HFF-Myc (cell line): ENCODE data around the gene TRIM46.
"Not testable (repeated sequence)": the region's sequence is repeated elsewhere in the genome, so short reads cannot be mapped to it uniquely, and the experiment has no call there.

Experiments
- DNase-seq: peaks from one replicate; pipeline ENCODE4 v3.0.0-alpha.2; 2011; ENCODE audit warnings: low read depth; ENCODE audit errors: extremely low read depth
- H3K4me3 ChIP-seq: replicated peaks from 2 replicates; pipeline ENCODE4 v1.5.1; 2011; ENCODE audit warnings: low read depth, mild to moderate bottlenecking, control low read depth, low read length
- TF ChIP-seq, protein P1 (sequence below): IDR thresholded peaks from 2 replicates; pipeline ENCODE4 v1.5.1; 2012; ENCODE audit warnings: mild to moderate bottlenecking, low read depth, low read length, control low read depth; ENCODE audit errors: missing control alignments

Gene TRIM46

DNA sequence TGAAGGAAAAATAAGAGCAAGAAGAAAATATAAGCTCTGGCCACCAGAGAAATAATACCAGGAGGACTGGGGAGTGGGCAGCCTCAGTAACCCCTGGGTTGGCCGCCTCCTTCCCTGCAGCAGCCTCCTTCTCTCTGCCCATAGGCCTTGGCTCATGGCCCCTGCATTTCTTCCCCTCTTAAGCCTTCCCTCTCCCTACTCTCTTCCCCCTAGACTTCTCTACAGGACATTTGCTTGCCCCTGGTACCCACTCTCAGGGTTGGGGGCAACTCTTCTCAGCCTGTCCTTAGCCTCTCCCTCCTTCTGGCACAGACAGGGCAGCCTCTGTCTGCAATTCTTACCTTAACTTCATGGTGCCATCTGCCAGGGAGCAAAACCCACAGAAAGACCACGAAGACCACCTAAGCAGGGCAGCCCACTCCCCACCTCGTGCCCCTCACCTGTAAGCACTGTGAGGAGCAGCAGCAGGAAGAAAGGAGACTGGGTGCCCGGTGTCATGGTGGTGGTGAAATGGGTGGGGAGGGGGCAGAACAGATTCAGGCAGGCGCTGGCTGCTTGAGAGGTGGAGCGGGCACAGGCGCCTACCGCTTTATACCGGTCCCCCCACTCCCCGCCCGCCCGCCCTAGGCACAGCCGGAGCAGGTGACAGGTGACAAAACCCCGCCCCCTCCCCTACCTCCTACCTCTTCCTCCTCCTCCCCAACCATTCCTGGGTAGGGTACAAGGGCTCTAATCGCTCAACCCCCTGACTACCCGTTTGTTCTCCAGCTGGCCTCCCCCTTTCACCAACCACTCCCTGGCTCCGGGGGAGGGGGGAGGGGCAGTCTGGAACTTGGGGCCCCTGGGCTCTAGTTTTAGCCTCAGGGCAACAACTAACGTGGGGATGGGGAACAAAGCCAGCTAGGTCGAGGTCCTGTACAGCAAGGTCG lies 19.0 kb downstream of the TRIM46 start:
- DNase-seq, result no peak
- H3K4me3 ChIP-seq, result peak overlapping the region; percentile 54
- TF ChIP-seq, protein P1, sequence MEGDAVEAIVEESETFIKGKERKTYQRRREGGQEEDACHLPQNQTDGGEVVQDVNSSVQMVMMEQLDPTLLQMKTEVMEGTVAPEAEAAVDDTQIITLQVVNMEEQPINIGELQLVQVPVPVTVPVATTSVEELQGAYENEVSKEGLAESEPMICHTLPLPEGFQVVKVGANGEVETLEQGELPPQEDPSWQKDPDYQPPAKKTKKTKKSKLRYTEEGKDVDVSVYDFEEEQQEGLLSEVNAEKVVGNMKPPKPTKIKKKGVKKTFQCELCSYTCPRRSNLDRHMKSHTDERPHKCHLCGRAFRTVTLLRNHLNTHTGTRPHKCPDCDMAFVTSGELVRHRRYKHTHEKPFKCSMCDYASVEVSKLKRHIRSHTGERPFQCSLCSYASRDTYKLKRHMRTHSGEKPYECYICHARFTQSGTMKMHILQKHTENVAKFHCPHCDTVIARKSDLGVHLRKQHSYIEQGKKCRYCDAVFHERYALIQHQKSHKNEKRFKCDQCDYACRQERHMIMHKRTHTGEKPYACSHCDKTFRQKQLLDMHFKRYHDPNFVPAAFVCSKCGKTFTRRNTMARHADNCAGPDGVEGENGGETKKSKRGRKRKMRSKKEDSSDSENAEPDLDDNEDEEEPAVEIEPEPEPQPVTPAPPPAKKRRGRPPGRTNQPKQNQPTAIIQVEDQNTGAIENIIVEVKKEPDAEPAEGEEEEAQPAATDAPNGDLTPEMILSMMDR, result no peak

DNA sequence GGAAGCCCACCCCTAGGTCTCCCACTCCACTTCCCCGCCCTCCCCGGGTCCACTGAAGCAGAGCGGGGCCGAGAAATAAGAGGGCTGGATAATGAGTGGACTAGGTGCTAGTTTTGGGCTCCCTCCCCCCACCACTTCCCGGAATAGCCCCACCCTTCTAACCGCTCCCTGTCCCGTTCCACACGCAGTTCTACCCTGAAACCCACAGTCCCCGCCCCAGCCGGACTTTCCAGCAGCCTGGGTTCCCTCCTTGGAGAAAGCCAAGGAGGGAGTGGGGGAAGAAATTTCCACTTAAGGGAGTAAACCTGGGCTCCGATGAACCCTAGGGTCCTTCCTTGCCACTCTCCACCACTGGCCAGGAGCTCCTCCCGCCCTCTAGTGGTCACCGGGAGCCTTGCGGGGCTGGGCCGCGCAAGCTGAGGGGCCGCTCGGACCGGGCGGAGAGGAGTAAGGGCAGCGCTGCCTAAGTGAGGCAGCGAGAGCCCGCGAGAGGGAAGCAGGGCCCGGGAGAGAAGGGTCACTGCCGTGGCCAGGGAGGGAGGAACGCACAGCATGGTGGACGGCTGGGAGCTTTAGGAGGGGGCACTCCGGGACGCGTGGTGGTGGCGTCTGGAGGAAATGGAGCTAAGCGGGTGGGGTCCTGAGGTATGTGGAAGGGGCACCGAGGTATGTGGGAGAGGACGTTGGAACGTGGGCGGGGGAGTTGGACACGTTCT lies 19.8 kb downstream of the TRIM46 start:
- TF ChIP-seq, protein P1, result peak; percentile 99
- DNase-seq, result peak; percentile 67
- H3K4me3 ChIP-seq, result peak overlapping the region; percentile 54

DNA sequence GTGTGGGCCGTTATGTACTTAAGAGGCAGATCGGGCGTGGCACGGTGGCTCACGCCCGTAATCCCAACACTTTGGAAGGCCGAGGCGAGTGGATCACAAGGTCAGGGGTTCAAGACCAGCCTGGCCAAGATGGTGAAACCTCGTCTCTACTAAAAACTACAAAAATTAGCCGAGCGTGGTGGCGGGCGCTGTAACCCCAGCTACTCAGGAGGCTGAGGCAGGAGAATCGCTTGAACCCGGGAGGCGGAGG lies 20.3 kb downstream of the TRIM46 start:
- peak overlapping the region; percentile 54 for H3K4me3 ChIP-seq
- DNase-seq, result not testable (repeated sequence)

DNA sequence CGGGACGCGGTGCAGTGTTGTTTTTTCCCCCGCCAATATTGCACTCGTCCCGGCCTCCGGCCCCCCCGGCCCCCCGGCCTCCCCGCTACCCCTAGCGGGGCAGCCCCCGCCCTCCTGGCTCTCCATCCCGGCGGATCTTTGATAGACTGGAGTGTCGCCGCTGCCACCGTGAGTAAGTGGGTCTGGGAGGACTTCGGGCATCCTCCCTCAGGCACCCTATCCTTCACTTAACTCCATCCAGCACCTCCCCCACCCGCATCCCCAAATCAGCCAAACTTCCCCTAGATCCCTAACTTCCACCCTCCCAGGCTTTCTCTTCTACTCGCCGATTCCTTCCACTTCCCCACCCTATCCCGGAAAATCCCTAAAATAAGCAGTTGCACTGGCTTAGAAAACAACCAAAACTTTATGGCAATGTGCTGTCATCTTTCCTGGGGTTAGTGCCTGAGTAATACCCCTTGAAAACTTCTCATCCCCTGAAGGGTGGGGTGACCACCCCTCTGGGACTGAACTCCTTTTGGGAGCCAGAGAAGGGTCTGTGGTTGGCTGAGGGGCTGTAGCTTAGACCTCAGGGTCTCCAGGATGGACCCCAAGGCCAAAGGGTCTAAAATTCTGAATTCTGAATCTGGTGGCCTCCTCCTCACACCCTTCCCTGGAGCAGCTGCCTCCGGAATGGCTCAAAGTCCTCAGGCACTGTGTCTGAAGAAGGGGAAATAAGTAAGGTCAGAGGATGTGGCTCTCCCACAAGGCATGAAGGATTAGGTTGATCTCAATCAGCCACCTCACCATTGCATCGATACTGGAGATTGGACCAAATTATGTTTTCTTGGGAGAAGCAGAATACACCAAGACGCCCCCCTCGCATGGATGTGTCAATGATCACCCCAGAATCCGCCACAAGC lies 21.8 kb downstream of the TRIM46 start:
- H3K4me3 ChIP-seq, result peak overlapping the region; percentile 54
- TF ChIP-seq, protein P1, result no peak
- DNase-seq, result no peak

DNA sequence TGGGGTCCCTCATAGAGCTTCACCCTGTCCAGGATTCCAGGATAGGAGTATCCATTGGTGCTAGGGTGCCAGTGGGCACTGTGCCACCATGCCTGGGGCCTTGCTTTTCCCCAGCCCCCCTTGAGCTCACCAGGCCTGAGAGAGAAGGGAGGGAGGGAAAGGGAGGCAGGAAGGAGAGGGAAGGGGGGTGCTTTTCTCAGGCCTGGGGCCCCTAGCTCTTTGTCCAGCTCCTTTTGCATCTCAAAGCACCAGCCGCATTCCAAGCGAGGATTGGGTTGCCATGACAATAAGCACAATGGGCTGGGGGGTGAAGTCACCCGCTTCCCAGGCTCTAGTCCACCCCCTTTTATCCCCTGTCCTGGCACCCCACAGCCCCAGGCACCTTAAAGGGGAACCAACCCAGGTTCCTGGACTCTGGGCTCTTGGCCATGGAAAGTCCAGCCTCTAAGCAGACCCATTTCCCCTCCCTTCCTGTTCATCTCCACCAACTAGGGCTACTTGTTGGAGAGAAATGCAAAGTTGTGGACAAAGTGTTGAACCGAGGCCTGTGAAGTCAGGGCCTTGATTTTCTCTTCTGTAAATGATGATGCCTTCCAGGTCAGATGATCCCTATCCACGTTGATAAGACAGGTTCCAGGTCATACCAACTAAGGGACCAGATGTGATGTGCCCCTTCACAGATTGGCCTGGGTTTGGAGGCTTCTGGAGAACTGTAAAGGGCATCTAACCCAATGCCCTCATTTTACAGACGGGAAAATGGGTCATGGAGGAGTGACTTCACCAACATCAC lies 22.6 kb downstream of the TRIM46 start:
- peak overlapping the region; percentile 54 for H3K4me3 ChIP-seq
- DNase-seq, result no peak
- TF ChIP-seq, protein P1, result no peak

DNA sequence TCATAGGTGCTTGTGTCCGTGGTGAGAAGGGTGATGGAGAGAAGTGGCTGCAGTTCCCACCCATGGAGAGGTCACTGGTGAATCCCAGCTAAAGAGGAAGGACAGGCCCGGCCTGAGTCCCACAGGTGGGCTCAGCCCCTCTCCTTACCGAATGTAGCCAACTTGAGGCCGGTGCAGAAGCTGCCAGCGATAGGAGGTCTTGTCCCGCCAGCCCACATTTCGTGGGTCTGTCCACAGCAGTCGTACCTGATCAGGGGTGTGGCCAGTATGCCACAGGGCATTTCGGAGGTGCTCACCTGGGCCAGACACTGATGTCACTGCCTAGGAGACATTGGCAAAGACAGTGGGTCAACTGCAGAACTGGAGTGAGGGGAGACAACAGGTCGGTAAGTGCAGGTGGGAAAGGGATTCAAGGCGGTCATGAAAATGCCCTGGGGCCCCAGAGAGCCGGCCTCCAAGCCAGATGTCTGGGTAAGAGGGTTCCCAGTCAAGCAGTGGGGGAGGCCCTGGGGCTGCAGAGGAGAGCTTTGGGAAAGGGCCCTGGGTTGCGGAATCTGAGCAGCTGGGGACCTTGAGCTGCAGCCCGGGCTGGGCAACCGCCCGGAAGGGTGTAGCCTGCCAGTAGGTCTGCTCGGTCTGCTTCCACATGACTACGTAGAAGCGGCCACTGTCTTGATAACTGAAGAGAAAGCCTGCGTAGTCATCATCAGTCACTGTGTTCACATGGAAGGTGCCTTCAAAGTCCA lies 23.4 kb downstream of the TRIM46 start:
- no peak overlapping the region for H3K4me3 ChIP-seq
- TF ChIP-seq, protein P1, result no peak
- DNase-seq, result no peak
